Astrocyte (in vitro differentiated cells and primary cell): Measurements from ENCODE around the gene TGFBRAP1. TPM values are rescaled to one million over a fixed set of nuclear protein-coding genes. Genes with fewer than 3 reads are reported as not detected.

ENCODE experiments used
- DNase-seq: peaks from one replicate; pipeline ENCODE4 v3.0.0-alpha.2; 2010; ENCODE audit warnings: low read depth
- FAIRE-seq: peaks from 2 replicates; lab custom pipeline; 2011; peaks lifted over from hg19 to GRCh38; lab: Jason Lieb, UNC
- H2AFZ ChIP-seq: 2 replicates; pipeline ENCODE4 v1.6.0; 2012; ENCODE audit warnings: low read depth, low read length, inconsistent platforms
- H3K27ac ChIP-seq: 2 replicates; pipeline ENCODE4 v1.5.1; 2011; ENCODE audit warnings: low read depth, low read length, inconsistent platforms
- H3K27me3 ChIP-seq: 2 replicates; pipeline ENCODE4 v1.6.0; 2011; ENCODE audit warnings: low read length, inconsistent platforms; ENCODE audit not compliant: insufficient read depth
- H3K36me3 ChIP-seq: 2 replicates; pipeline ENCODE4 v1.5.1; 2011; ENCODE audit warnings: low read length, inconsistent platforms; ENCODE audit not compliant: insufficient read depth
- H3K4me1 ChIP-seq: 2 replicates; pipeline ENCODE4 v1.5.1; 2011; ENCODE audit warnings: low read length, inconsistent platforms; ENCODE audit not compliant: insufficient read depth
- H3K4me2 ChIP-seq: 2 replicates; pipeline ENCODE4 v1.6.0; 2012; ENCODE audit warnings: low read length, inconsistent platforms
- H3K4me3 ChIP-seq: 2 replicates; pipeline ENCODE4 v1.5.1; 2011; ENCODE audit warnings: low read depth, mild to moderate bottlenecking, low read length, inconsistent platforms; ENCODE audit not compliant: insufficient read depth
- H3K79me2 ChIP-seq: 2 replicates; pipeline ENCODE4 v1.6.0; 2012; ENCODE audit warnings: mild to moderate bottlenecking, low read length, inconsistent platforms; ENCODE audit not compliant: insufficient read depth
- H3K9ac ChIP-seq: 2 replicates; pipeline ENCODE4 v1.6.0; 2012; ENCODE audit warnings: mild to moderate bottlenecking, low read length, inconsistent platforms
- H3K9me3 ChIP-seq: 2 replicates; pipeline ENCODE4 v1.5.1; 2012; ENCODE audit warnings: low read depth, mild to moderate bottlenecking, low read length, inconsistent platforms; ENCODE audit not compliant: insufficient read depth
- H4K20me1 ChIP-seq: 2 replicates; pipeline ENCODE4 v1.6.0; 2012; ENCODE audit warnings: low read length, inconsistent platforms; ENCODE audit not compliant: insufficient read depth
- H3K27ac Mint-ChIP-seq: one replicate; pipeline ENCODE4 v1.8.0; 2021; ENCODE audit warnings: mild to moderate bottlenecking, mixed read lengths; ENCODE audit not compliant: unreplicated experiment
- H3K27me3 Mint-ChIP-seq: one replicate; pipeline ENCODE4 v1.8.0; 2021; ENCODE audit warnings: low read depth, mixed read lengths; ENCODE audit not compliant: unreplicated experiment
- H3K36me3 Mint-ChIP-seq: one replicate; pipeline ENCODE4 v1.8.0; 2021; ENCODE audit warnings: low read depth, mixed read lengths; ENCODE audit not compliant: unreplicated experiment
- H3K4me1 Mint-ChIP-seq: one replicate; pipeline ENCODE4 v1.8.0; 2021; ENCODE audit warnings: low read depth, mixed read lengths; ENCODE audit not compliant: unreplicated experiment
- H3K4me3 Mint-ChIP-seq: one replicate; pipeline ENCODE4 v1.8.0; 2021; ENCODE audit warnings: mild to moderate bottlenecking, moderate library complexity, mixed read lengths; ENCODE audit not compliant: unreplicated experiment
- H3K9me3 Mint-ChIP-seq: one replicate; pipeline ENCODE4 v1.8.0; 2021; ENCODE audit warnings: mild to moderate bottlenecking, mixed read lengths; ENCODE audit not compliant: unreplicated experiment
- EZH2 ChIP-seq: IDR thresholded peaks from 2 replicates; pipeline ENCODE4 v1.6.1; 2012; ENCODE audit warnings: mild to moderate bottlenecking, low read length, inconsistent platforms; ENCODE audit not compliant: insufficient read depth
- total RNA-seq: library from RNA; stranded (reverse); gene quantifications from 2 replicates; pipeline ENCODE4 v1.2.1, GENCODE V29; 2021
- TF ChIP-seq, protein P1 (sequence below): IDR thresholded peaks from 2 replicates; pipeline ENCODE4 v1.5.1; 2011; ENCODE audit warnings: low read depth, mild to moderate bottlenecking, inconsistent platforms, low read length, moderate library complexity; ENCODE audit not compliant: insufficient read depth

The TGFBRAP1 gene
- total RNA-seq, 1 donor from 2014 or later: 25.1 TPM

- Mint-ChIP-seq H3K4me3 (no peak overlapping the region), H3K4me1 (peaks cover 45% of the 10 kb centered on the region), H3K9me3 (no peaks in the 10 kb centered on the region), H3K27ac (no peak overlapping the region), H3K36me3 (peaks cover 52% of the 10 kb centered on the region), H3K27me3 (no peaks in the 10 kb centered on the region)
- H3K27me3 ChIP-seq: no peaks in the 10 kb centered on the region
- H3K79me2 ChIP-seq: peaks cover 98% of the 10 kb centered on the region
- H3K9me3 ChIP-seq: no peaks in the 10 kb centered on the region
- TF ChIP-seq, protein P1, sequence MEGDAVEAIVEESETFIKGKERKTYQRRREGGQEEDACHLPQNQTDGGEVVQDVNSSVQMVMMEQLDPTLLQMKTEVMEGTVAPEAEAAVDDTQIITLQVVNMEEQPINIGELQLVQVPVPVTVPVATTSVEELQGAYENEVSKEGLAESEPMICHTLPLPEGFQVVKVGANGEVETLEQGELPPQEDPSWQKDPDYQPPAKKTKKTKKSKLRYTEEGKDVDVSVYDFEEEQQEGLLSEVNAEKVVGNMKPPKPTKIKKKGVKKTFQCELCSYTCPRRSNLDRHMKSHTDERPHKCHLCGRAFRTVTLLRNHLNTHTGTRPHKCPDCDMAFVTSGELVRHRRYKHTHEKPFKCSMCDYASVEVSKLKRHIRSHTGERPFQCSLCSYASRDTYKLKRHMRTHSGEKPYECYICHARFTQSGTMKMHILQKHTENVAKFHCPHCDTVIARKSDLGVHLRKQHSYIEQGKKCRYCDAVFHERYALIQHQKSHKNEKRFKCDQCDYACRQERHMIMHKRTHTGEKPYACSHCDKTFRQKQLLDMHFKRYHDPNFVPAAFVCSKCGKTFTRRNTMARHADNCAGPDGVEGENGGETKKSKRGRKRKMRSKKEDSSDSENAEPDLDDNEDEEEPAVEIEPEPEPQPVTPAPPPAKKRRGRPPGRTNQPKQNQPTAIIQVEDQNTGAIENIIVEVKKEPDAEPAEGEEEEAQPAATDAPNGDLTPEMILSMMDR: no peak
- no peak for TF ChIP-seq EZH2
- H3K4me2 ChIP-seq: peak overlapping the region; percentile 10
- peaks cover 72% of the 10 kb centered on the region for H3K36me3 ChIP-seq
- H3K27ac ChIP-seq: peak overlapping the region; percentile 57
- H3K4me3 ChIP-seq: no peak overlapping the region
- H2AFZ ChIP-seq: no peak overlapping the region
- H3K4me1 ChIP-seq: peaks cover 72% of the 10 kb centered on the region
- peaks cover 97% of the 10 kb centered on the region for H4K20me1 ChIP-seq
- FAIRE-seq (no peak), DNase-seq (no peak)
- peak overlapping the region; percentile 35 for H3K9ac ChIP-seq
Observed at GRCh38 chr2:105378276-105378840, 48.8 kb upstream of the TGFBRAP1 start.

GRCh38 chr2:105377871-105378270 is 48.3 kb upstream of the TGFBRAP1 start:
- peaks cover 73% of the 10 kb centered on the region for H3K36me3 ChIP-seq
- H3K4me1 Mint-ChIP-seq: peaks cover 45% of the 10 kb centered on the region
- no peak overlapping the region for H3K4me3 ChIP-seq
- H3K79me2 ChIP-seq: peaks cover 98% of the 10 kb centered on the region
- no peaks in the 10 kb centered on the region for H3K9me3 ChIP-seq
- peak overlapping the region; percentile 10 for H3K4me2 ChIP-seq
- no peak overlapping the region for H3K4me3 Mint-ChIP-seq
- no peaks in the 10 kb centered on the region for H3K9me3 Mint-ChIP-seq
- FAIRE-seq (no peak), DNase-seq (no peak)
- no peaks in the 10 kb centered on the region for H3K27me3 Mint-ChIP-seq
- H3K27ac ChIP-seq: peak overlapping the region; percentile 57
- peaks cover 53% of the 10 kb centered on the region for H3K36me3 Mint-ChIP-seq
- H3K27me3 ChIP-seq: no peaks in the 10 kb centered on the region
- TF ChIP-seq EZH2: no peak
- TF ChIP-seq, protein P1: no peak
- peaks cover 97% of the 10 kb centered on the region for H4K20me1 ChIP-seq
- H3K27ac Mint-ChIP-seq: no peak overlapping the region
- peak overlapping the region; percentile 35 for H3K9ac ChIP-seq
- H2AFZ ChIP-seq: no peak overlapping the region
- H3K4me1 ChIP-seq: peaks cover 72% of the 10 kb centered on the region

- Histone ChIP-seq H3K36me3 (peaks cover 71% of the 10 kb centered on the region), H3K27ac (peak overlapping the region; percentile 66), H3K4me1 (peaks cover 72% of the 10 kb centered on the region), H3K27me3 (no peaks in the 10 kb centered on the region), H2AFZ (no peak overlapping the region), H3K9me3 (no peaks in the 10 kb centered on the region), H3K4me3 (no peak overlapping the region), H3K79me2 (peaks cover 91% of the 10 kb centered on the region), H3K9ac (peak overlapping the region; percentile 2), H3K4me2 (peak overlapping the region; percentile 50), H4K20me1 (peaks cover 99% of the 10 kb centered on the region)
- DNase-seq: peak; percentile 92
- FAIRE-seq: no peak
- Mint-ChIP-seq H3K27ac (no peak overlapping the region), H3K36me3 (peaks cover 61% of the 10 kb centered on the region), H3K9me3 (no peaks in the 10 kb centered on the region), H3K4me3 (no peak overlapping the region), H3K4me1 (peaks cover 45% of the 10 kb centered on the region), H3K27me3 (no peaks in the 10 kb centered on the region)
- no peak for TF ChIP-seq EZH2
- TF ChIP-seq, protein P1: no peak
Observed at GRCh38 chr2:105376789-105377240, 47.3 kb upstream of the TGFBRAP1 start.
